Posterior vena cava (tissue), 2 donors: ENCODE measurements around the gene ALPP. TPM values are rescaled to one million over a fixed set of nuclear protein-coding genes. Genes with fewer than 3 reads are reported as not detected.
A peak's percentile ranks its signal among the peaks of the same experiment; 100 is the strongest.
"Not testable (repeated sequence)": the region's sequence is repeated elsewhere in the genome, so short reads cannot be mapped to it uniquely, and the experiment has no call there.

Experiments
- DNase-seq: peaks from one replicate; pipeline ENCODE4 v3.0.0-alpha.2; 2020; ENCODE audit warnings: low spot score
- intact Hi-C, 2 donors: fragments of 100-400 bp; cut with DNase I; formaldehyde crosslinking; loops; one replicate each; pipeline versions ENCODE4 v1.14.1 to v1.14.2; 2022 to 2023
- total RNA-seq, 2 donors: library from RNA; stranded (reverse); fragmentation: NEBNext Ultra II Directional; extraction: Animal tissue kit (Norgen Biotek cat#: 25700); gene quantifications; one replicate each; pipeline ENCODE4 v1.2.1, GENCODE V29; 2021
- donor health status: DM: yes; HTN: yes; CAD: no.
- donor health status: DM: yes; HTN: yes; CAD: no.

Gene ALPP
- total RNA-seq, 2 donors from 2014 or later, result not detected

DNA sequence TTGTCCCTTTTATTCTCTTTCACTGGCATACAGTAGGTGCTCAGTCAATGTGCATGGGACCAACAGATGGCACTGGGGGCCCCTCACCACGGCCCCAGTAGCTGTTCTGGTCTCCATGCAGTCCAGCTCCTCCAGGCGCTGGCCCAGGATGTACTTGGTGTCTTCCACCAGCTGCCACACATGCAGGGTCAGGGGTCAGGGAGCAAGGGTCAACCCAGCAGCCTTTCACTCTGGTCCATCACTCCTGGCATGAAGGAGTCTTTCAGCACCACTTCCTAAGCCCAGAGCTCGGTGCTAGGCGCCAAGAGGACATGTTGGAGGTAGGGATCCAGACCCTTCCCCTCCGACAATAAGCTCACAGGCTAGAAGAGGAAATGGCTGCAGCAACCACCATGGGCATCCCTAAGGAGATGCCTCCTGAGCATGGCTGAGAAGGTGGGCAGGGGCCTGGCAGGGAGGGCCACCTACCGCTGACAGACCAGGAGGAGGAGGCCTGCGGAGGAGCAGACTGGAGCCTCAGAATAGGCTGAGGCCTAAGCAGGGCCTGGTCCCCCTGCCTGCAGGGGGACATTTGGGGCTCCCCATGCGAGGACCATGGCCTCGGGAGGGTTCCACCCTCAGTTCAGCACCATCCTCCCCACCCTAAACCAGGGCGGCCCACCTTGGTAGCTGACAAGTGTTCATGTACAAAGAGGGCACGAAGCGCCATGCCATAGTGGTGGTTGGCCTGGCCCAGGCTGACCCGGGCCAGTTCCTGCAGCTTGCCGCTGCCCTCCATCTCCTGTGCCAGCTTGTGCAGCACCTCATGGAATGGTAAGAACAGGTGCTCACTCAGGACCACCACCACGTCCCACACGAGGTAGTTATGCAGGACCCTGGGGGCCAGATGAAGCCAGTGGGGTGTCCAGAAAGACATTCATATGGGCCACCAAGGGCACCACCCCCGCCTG, 38.2 kb downstream of the ALPP start:
- intact Hi-C loops, result no loop called here
- DNase-seq, result peak; percentile 62

DNA sequence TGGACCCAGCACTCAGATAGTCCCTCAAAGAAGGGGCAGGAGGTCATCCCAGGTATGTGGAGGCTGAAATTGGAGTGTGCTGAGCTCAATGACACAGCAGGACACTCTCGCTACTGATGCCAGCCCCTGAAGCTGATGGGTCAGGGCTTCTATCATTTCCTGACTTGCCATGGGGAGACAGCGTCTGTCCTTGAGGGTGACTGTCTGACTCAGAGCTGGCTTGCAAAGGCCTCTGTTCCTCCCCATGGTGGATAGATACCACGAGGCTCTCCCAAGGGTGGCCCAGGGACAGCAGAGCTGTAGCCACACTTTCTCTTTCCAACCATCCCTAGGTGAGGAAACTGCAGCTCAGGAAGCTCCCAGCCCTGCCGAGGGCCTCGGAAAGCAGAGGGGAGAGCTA, 38.9 kb downstream of the ALPP start:
- DNase-seq, result no peak
- intact Hi-C loops, result no loop called here

DNA sequence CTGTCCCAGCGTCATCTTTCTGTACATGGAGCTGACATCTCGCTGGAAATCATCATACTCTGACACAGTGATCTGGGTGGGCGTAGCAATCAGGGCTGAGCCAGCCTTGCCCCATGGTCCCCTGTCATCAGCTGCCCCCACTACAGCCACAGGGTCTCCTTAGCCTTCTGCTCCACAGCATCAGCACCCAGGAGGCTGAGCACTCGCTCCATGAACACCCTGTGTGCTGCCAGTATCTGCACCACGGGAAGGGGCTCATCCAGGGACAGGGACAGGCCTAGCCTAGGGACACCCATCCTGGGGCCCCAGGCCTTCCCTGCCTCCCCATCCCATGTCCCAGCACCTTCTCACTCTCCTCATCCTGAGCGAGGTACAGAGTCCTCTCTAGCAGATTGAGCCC, 39.5 kb downstream of the ALPP start:
- DNase-seq, result peak; percentile 67
- intact Hi-C loops, result no loop called here

- DNase-seq, result peak; percentile 83
- intact Hi-C loops, result no loop called here
These were observed 40.1 kb downstream of the ALPP start for GRCh38 chr2:232418466-232419244.

- peak; percentile 76 for DNase-seq
- intact Hi-C loops, result no loop called here
These were observed 40.9 kb downstream of the ALPP start for GRCh38 chr2:232419245-232420072.

- intact Hi-C loops, result no loop called here
- DNase-seq, result peak; percentile 67
These were observed 41.5 kb downstream of the ALPP start for GRCh38 chr2:232420073-232420454.

DNA sequence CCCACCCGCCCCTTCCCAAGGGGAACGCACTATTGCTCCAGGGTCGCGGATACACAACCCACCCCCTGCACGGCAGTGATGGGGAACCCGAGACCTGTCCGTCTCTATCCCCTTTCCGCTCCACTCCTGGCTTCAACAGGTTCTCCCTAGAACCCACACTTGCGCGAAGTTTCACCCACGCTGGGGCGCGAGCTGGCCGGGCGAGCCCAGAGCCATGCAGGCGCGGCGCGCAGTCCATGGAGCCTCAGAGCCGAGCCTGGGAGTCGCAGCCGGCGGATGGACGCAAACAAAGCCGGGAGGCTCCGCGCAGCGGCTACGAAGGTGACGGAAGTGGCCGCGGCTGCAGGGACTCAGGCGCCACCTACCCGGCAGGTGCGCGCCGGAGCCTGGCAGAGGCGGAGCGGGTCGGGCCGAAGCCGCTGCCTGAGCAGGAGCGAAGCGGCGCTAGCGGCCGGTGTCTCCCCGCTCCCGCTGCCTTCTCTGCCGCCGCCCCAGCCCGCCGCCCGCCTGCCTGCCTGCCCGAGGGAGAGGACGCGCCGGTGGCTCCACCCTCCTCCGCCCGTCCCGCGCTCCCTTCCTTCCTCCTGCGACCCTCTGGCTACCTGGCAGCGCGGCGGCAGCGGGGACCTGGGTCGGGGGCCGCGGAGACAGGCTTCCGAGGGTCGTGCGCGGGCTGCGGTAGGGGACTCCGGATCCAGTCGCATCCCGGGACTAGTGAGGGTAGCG, 42.1 kb downstream of the ALPP start:
- intact Hi-C loops, result no loop called here
- peak; percentile 76 for DNase-seq

GRCh38 chr2:232421189-232421785, 42.7 kb downstream of the ALPP start:
- intact Hi-C loops, result no loop called here
- peak; percentile 78 for DNase-seq

- peak; percentile 18 for DNase-seq
- intact Hi-C loops, result no loop called here
These were observed 43.5 kb downstream of the ALPP start for GRCh38 chr2:232422051-232422450.

- DNase-seq, intact Hi-C loops: not testable (repeated sequence)
These were observed 44.4 kb downstream of the ALPP start for GRCh38 chr2:232422996-232423395.

DNA sequence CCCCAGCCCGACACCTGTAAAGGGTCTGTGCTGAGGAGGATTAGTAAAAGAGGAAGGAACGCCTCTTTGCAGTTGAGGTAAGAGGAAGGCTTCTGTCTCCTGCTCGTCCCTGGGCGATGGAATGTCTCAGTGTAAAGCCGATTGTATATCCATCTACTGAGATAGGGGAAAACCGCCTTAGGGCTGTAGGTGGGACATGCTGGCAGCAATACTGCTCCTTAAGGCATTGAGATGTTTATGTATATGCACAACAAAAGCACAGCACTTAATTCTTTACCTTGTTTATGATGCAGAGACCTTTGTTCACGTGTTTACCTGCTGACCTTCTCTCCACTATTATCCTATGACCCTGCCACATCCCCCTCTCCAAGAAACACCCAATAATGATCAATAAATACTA, 44.9 kb downstream of the ALPP start:
- DNase-seq, result not testable (repeated sequence)

DNA sequence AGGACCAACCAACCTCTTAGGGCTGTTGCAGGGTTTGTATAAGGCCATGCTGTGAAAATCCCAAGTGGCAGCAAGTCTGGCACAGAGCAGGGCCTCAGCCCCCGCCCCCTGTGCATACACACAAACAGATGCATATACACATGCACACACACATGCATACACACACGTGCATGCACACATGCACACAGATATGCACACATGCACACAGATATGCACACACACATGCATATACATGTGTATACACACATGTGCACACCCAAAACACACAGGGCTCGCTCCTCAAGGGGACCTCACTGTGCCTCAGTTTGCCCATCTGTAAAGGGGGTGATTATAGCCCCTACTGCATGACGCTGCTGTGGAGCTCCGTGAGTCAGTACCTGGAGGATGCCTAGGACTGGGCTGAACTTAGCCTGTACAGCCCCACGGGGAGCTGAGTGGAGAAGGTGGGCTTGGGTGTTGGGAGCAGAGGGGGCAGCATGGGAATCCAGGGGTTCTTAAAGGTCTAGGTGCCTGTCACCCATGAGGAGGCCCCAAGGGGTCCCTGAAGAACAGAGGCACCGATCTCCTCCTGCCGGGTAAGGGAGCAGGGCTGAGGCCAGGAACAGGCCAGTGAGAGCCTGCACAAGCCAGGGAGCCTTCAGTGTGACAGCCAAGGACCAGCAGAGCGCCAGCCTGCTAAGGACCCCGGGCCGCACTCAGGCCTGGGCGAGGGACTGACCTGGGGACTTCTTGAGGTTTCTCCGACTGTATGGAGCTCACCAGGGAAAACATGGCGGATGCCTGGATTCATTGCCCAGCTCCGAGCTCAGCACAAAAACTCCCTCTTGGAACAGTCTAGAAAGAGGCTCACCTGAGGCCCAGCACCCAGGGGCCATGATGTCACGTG, 53.4 kb downstream of the ALPP start:
- intact Hi-C loops, result no loop called here
- peak; percentile 58 for DNase-seq

More for the DNA sequence above, 44.9 kb downstream of the ALPP start:
- intact Hi-C loops, result not testable (repeated sequence)

Other genes with a start within 250 kb of the ALPP start
- gene ALPG, start 28.1 kb downstream of the ALPP start, total RNA-seq, result not detected
- gene ALPI, start 77.4 kb downstream of the ALPP start, total RNA-seq, result not detected
- gene ECEL1, start 109.1 kb downstream of the ALPP start, total RNA-seq, result 1 to 10 TPM in 1 of 2 donors, under 1 TPM in 1; 0.52 to 2.8 TPM
- not detected for gene PRSS56, start 141.6 kb downstream of the ALPP start, total RNA-seq
- not detected for gene CHRND, start 147.4 kb downstream of the ALPP start, total RNA-seq
- not detected for gene CHRNG, start 160.9 kb downstream of the ALPP start, total RNA-seq
- 1 to 10 TPM; 2.2 to 3.0 TPM for gene TIGD1, start 171.8 kb downstream of the ALPP start, total RNA-seq
- 10 to 100 TPM; 49.1 to 49.6 TPM for gene EIF4E2, start 171.9 kb downstream of the ALPP start, total RNA-seq